PC-3 (cell line): ENCODE results near the gene APOL6. TPM values are rescaled to one million over a fixed set of nuclear protein-coding genes. Genes with fewer than 3 reads are reported as not detected.
"Not testable (repeated sequence)": the region's sequence is repeated elsewhere in the genome, so short reads cannot be mapped to it uniquely, and the experiment has no call there.

Experiments used
- ATAC-seq: fragments of 200-7000 bp; cut with Tn5 transposase; 2 replicates; pipeline ENCODE4 v1.9.1; 2020; ENCODE audit warnings: mild to moderate bottlenecking, moderate library complexity
- BruUV-seq: library from RNA; stranded (reverse); fragments of 400-500 nt; replicated peaks from 2 replicates; lab custom pipeline; 2021; lab: Mats Ljungman, UMichigan
- CTCF ChIA-PET: fragments of 300-600 bp; sonication (Branson Sonifier 250); formaldehyde crosslinking; loops from one replicate; lab custom pipeline; 2022; ENCODE audit warnings: antibody characterized with exemption; lab: Charles Lee
- POLR2A ChIA-PET: fragments of 300-600 bp; sonication (Branson Sonifier 250); formaldehyde crosslinking; loops from one replicate; lab custom pipeline; 2022; ENCODE audit warnings: antibody characterized with exemption; ENCODE audit not compliant: unreplicated experiment; lab: Charles Lee
- DNase-seq: peaks from one replicate; pipeline ENCODE4 v3.0.0-alpha.2; 2015
- H2AFZ ChIP-seq: fragments of 300-600 bp; sonication (generic); 2 replicates; pipeline ENCODE4 v1.6.0; 2016; ENCODE audit warnings: antibody characterized with exemption, low read length
- H3F3A ChIP-seq: fragments of 300-600 bp; sonication (generic); one replicate; pipeline ENCODE4 v1.6.0; 2017; ENCODE audit warnings: antibody characterized with exemption, low read length, control low read depth, mild to moderate bottlenecking; ENCODE audit not compliant: unreplicated experiment
- H3K27ac ChIP-seq: fragments of 300-600 bp; sonication (generic); 2 replicates; pipeline ENCODE4 v1.5.1; 2016; ENCODE audit warnings: mild to moderate bottlenecking, low read length
- H3K27me3 ChIP-seq: fragments of 300-600 bp; sonication (generic); 2 replicates; pipeline ENCODE4 v1.6.1; 2016; ENCODE audit warnings: low read length, mixed read lengths
- H3K36me3 ChIP-seq: fragments of 300-600 bp; sonication (generic); 2 replicates; pipeline ENCODE4 v1.6.1; 2016; ENCODE audit warnings: low read depth, mixed run types, low read length, mixed read lengths
- H3K4me1 ChIP-seq: fragments of 300-600 bp; sonication (generic); 2 replicates; pipeline ENCODE4 v1.5.1; 2016; ENCODE audit warnings: low read length; ENCODE audit not compliant: insufficient read depth
- H3K4me2 ChIP-seq: fragments of 300-600 bp; sonication (generic); 2 replicates; pipeline ENCODE4 v1.6.0; 2016; ENCODE audit warnings: low read length
- H3K4me3 ChIP-seq: fragments of 300-600 bp; sonication (generic); 2 replicates; pipeline ENCODE4 v1.5.1; 2016; ENCODE audit warnings: mild to moderate bottlenecking, low read length, mixed read lengths
- H3K79me2 ChIP-seq: fragments of 300-600 bp; sonication (generic); 2 replicates; pipeline ENCODE4 v1.6.1; 2017; ENCODE audit warnings: low read length, mixed read lengths
- H3K9ac ChIP-seq: fragments of 300-600 bp; sonication (generic); 2 replicates; pipeline ENCODE4 v1.6.0; 2016; ENCODE audit warnings: mild to moderate bottlenecking, low read length
- H3K9me2 ChIP-seq: fragments of 300-600 bp; sonication (generic); replicated peaks from 2 replicates; pipeline ENCODE4 v1.6.1; 2016; ENCODE audit warnings: mixed run types, low read length, mixed read lengths
- H3K9me3 ChIP-seq: fragments of 300-600 bp; sonication (generic); 2 replicates; pipeline ENCODE4 v1.6.1; 2016; ENCODE audit warnings: low read length, mixed read lengths
- H4K20me1 ChIP-seq: fragments of 300-600 bp; sonication (generic); 2 replicates; pipeline ENCODE4 v1.6.1; 2016; ENCODE audit warnings: low read length, mixed read lengths
- EZH2 ChIP-seq: fragments of 300-600 bp; sonication (generic); IDR thresholded peaks from one replicate; pipeline ENCODE4 v1.6.1; 2017; ENCODE audit warnings: antibody characterized with exemption, mild to moderate bottlenecking, low read length; ENCODE audit not compliant: unreplicated experiment
- EZH2phosphoT487 ChIP-seq: fragments of 300-600 bp; sonication (generic); IDR thresholded peaks from 2 replicates; pipeline ENCODE4 v1.6.1; 2018; ENCODE audit warnings: mild to moderate bottlenecking, antibody characterized with exemption, low read length, borderline replicate concordance
- intact Hi-C: fragments of 100-400 bp; cut with micrococcal nuclease; formaldehyde crosslinking; loops from 2 replicates; pipeline ENCODE4 v1.9.0; 2023
- total RNA-seq: library from RNA; depleted of rRNA; stranded (reverse); fragments of >200 nt; gene quantifications from 2 replicates; pipeline ENCODE4 v1.2.3, GENCODE V29; 2014
- TF ChIP-seq, protein P1 (sequence below): fragments of 300-600 bp; sonication (generic); conservative IDR thresholded peaks from 2 replicates; pipeline ENCODE4 v1.5.1; 2017; ENCODE audit warnings: antibody characterized with exemption, low read depth, mild to moderate bottlenecking, low read length

Gene APOL6
- total RNA-seq, 1 experiment from 2014 or later = 8.2 TPM

DNA sequence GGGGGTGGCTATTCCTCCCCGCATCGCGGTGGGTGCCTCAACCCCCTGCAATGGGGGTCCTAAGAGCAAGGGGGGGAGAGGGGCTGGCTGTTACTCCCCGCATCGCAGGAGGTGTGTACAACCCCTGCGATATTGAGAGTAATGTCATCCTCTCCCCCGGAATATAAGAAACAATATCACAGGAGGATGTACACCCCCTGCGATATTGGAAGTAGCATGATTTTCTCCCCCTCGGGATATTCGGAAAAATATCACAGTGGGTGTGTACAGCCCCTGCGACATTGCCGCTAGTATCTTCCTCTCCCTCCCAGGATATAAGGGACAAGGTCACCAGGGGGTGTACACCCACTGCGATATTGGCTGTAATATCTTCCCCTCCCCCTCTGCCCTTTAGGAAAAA lies 47.0 kb downstream of the APOL6 start:
- H3F3A ChIP-seq = no peaks in the 10 kb centered on the region
- BruUV-seq = no TSS peak
- intact Hi-C loops = no loop called here
- ATAC-seq (no peak), DNase-seq (no peak)
- H2AFZ ChIP-seq = no peak overlapping the region
- no peaks in the 10 kb centered on the region for H4K20me1 ChIP-seq
- POLR2A ChIA-PET = no interaction called here
- H3K9me3 ChIP-seq = no peaks in the 10 kb centered on the region
- H3K4me1 ChIP-seq = no peaks in the 10 kb centered on the region
- H3K27ac ChIP-seq = no peak overlapping the region
- H3K4me2 ChIP-seq = no peak overlapping the region
- TF ChIP-seq EZH2phosphoT487 (no peak), EZH2 (no peak)
- TF ChIP-seq, protein P1, sequence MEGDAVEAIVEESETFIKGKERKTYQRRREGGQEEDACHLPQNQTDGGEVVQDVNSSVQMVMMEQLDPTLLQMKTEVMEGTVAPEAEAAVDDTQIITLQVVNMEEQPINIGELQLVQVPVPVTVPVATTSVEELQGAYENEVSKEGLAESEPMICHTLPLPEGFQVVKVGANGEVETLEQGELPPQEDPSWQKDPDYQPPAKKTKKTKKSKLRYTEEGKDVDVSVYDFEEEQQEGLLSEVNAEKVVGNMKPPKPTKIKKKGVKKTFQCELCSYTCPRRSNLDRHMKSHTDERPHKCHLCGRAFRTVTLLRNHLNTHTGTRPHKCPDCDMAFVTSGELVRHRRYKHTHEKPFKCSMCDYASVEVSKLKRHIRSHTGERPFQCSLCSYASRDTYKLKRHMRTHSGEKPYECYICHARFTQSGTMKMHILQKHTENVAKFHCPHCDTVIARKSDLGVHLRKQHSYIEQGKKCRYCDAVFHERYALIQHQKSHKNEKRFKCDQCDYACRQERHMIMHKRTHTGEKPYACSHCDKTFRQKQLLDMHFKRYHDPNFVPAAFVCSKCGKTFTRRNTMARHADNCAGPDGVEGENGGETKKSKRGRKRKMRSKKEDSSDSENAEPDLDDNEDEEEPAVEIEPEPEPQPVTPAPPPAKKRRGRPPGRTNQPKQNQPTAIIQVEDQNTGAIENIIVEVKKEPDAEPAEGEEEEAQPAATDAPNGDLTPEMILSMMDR = no peak
- H3K27me3 ChIP-seq = no peaks in the 10 kb centered on the region
- no peaks in the 10 kb centered on the region for H3K36me3 ChIP-seq
- H3K79me2 ChIP-seq = no peaks in the 10 kb centered on the region
- no peak overlapping the region for H3K4me3 ChIP-seq
- no peak overlapping the region for H3K9ac ChIP-seq
- CTCF ChIA-PET = no interaction called here
- H3K9me2 ChIP-seq = no peaks in the 10 kb centered on the region

DNA sequence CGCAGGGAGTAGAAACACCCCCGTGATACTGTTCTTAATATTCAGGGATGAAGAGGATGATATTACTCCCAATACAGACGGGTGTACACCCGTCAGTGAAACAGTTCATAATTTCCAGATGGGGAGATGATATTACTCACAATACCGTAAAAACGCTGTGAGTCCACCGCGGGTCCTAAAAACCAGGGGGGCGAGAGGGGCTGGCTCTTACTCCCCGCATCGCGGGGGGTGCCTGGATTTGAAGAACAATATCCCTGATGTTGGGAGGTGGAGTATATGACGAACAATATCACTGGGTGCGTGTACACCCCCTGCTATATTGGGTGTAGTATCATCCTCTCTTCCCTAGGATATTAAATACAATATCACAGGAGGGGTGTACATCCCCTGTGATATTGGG lies 48.9 kb downstream of the APOL6 start:
- DNase-seq (no peak), ATAC-seq (no peak)
- H3K9ac ChIP-seq = no peak overlapping the region
- no peaks in the 10 kb centered on the region for H4K20me1 ChIP-seq
- H2AFZ ChIP-seq = no peak overlapping the region
- H3K4me1 ChIP-seq = no peaks in the 10 kb centered on the region
- H3K27ac ChIP-seq = no peak overlapping the region
- no peaks in the 10 kb centered on the region for H3K9me3 ChIP-seq
- CTCF ChIA-PET = no interaction called here
- no peak overlapping the region for H3K4me3 ChIP-seq
- no peaks in the 10 kb centered on the region for H3K79me2 ChIP-seq
- BruUV-seq = no TSS peak
- H3K4me2 ChIP-seq = no peak overlapping the region
- TF ChIP-seq, protein P1 = no peak
- TF ChIP-seq EZH2phosphoT487 = no peak
- TF ChIP-seq EZH2 = no peak
- intact Hi-C loops = no loop called here
- POLR2A ChIA-PET = no interaction called here
- H3K27me3 ChIP-seq = no peaks in the 10 kb centered on the region
- H3K36me3 ChIP-seq = no peaks in the 10 kb centered on the region
- no peaks in the 10 kb centered on the region for H3K9me2 ChIP-seq
- H3F3A ChIP-seq = no peaks in the 10 kb centered on the region

DNA sequence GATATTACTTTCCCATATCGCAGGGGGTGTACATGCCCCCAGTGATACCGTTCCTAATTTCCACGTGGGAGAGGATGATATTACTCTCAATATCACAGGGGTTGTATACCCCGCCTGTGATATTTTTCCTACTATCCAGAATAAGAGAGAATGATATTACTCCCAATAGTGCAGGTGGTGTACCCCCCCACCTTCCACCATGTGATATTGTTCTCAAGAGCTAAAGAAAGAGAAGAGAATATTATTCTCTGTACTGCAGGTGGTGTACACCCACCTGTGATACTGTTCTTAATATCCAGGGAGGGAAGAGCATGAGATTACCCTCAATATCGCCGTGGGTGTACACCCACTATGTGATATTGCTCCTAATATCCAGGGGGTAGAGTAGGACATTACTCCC lies 51.6 kb downstream of the APOL6 start:
- intact Hi-C loops, ATAC-seq, DNase-seq, H3K27ac ChIP-seq, H2AFZ ChIP-seq, H3K9me3 ChIP-seq, H3K4me1 ChIP-seq, H4K20me1 ChIP-seq, H3F3A ChIP-seq, H3K4me2 ChIP-seq, H3K27me3 ChIP-seq, BruUV-seq, H3K9me2 ChIP-seq, POLR2A ChIA-PET, H3K36me3 ChIP-seq, H3K79me2 ChIP-seq, H3K9ac ChIP-seq, CTCF ChIA-PET, H3K4me3 ChIP-seq: not testable (repeated sequence)
